HEK293 (cell line): ENCODE measurements around the gene ARGLU1.

ENCODE experiments used
- CTCF ChIA-PET: fragments of 350-600 bp; formaldehyde crosslinking; extraction: SDS; loops from one replicate; lab custom pipeline; 2021; ENCODE audit warnings: antibody characterized with exemption; lab: Yijun Ruan, JAX
- POLR2A ChIA-PET: fragments of 300-600 bp; formaldehyde crosslinking; extraction: SDS; loops from one replicate; lab custom pipeline; 2020; ENCODE audit warnings: antibody characterized with exemption, inconsistent platforms; lab: Yijun Ruan, JAX
- H3K27ac ChIP-seq: fragments of 200-500 bp; sonication (Bioruptor generic); 2 replicates; pipeline ENCODE4 v1.5.1; 2014; ENCODE audit warnings: low read depth, low read length, control low read depth, inconsistent platforms; ENCODE audit errors: extremely low read depth
- H3K36me3 ChIP-seq, 2 experiments: fragments of 200-500 bp in 1 of 2; sonication (Bioruptor generic) in 1 of 2; 1 replicate in 1 of 2; 2 replicates in 1 of 2; pipeline ENCODE4 v1.5.1; 2014 to 2017; ENCODE audit warnings: inconsistent platforms in 2 of 2, low read length in 2 of 2; ENCODE audit not compliant: control insufficient read depth in 2 of 2, insufficient read depth in 1 of 2
- H3K4me1 ChIP-seq: fragments of 200-500 bp; sonication (Bioruptor generic); 2 replicates; pipeline ENCODE4 v1.5.1; 2014; ENCODE audit warnings: mild to moderate bottlenecking, low read length, inconsistent platforms; ENCODE audit not compliant: control insufficient read depth, insufficient read depth
- H3K4me3 ChIP-seq: 2 replicates; pipeline ENCODE4 v1.5.1; 2011; ENCODE audit warnings: low read depth, mild to moderate bottlenecking, control low read depth, low read length, moderate library complexity
- H3K9me3 ChIP-seq: fragments of 200-500 bp; sonication (Bioruptor generic); 2 replicates; pipeline ENCODE4 v1.5.1; 2014; ENCODE audit warnings: low read depth, low read length, inconsistent platforms; ENCODE audit not compliant: control insufficient read depth, insufficient read depth
- INSM2 ChIP-seq: fragments of 450-650 bp; formaldehyde crosslinking; IDR thresholded peaks from 2 replicates; pipeline ENCODE4 v1.5.1; 2016; ENCODE audit warnings: missing biosample characterization, missing genetic modification characterization
- KLF7 ChIP-seq: fragments of 450-650 bp; formaldehyde crosslinking; IDR thresholded peaks from 2 replicates; pipeline ENCODE4 v1.5.1; 2016; ENCODE audit warnings: missing biosample characterization, missing genetic modification characterization, borderline replicate concordance
- OSR2 ChIP-seq: fragments of 450-650 bp; formaldehyde crosslinking; IDR thresholded peaks from 2 replicates; pipeline ENCODE4 v1.5.1; 2016; ENCODE audit warnings: missing biosample characterization, missing genetic modification characterization
- PATZ1 ChIP-seq: fragments of 450-650 bp; formaldehyde crosslinking; IDR thresholded peaks from 2 replicates; pipeline ENCODE4 v1.5.1; 2016; ENCODE audit warnings: missing biosample characterization, missing genetic modification characterization
- SP3 ChIP-seq: fragments of 450-650 bp; formaldehyde crosslinking; IDR thresholded peaks from 2 replicates; pipeline ENCODE4 v1.5.1; 2016; ENCODE audit warnings: missing biosample characterization, missing genetic modification characterization
- YY2 ChIP-seq: fragments of 450-650 bp; formaldehyde crosslinking; IDR thresholded peaks from 2 replicates; pipeline ENCODE4 v1.5.1; 2016; ENCODE audit warnings: missing biosample characterization, missing genetic modification characterization
- ZBTB20 ChIP-seq: fragments of 450-650 bp; formaldehyde crosslinking; IDR thresholded peaks from 2 replicates; pipeline ENCODE4 v1.5.1; 2016; ENCODE audit warnings: missing biosample characterization, missing genetic modification characterization
- ZBTB48 ChIP-seq: fragments of 450-650 bp; formaldehyde crosslinking; IDR thresholded peaks from 2 replicates; pipeline ENCODE4 v1.5.1; 2016; ENCODE audit warnings: missing biosample characterization, missing genetic modification characterization
- ZBTB7A ChIP-seq: fragments of 450-650 bp; formaldehyde crosslinking; IDR thresholded peaks from 2 replicates; pipeline ENCODE4 v1.5.1; 2016; ENCODE audit warnings: low read depth, missing biosample characterization, missing genetic modification characterization
- ZNF211 ChIP-seq: fragments of 450-650 bp; formaldehyde crosslinking; IDR thresholded peaks from 2 replicates; pipeline ENCODE4 v1.5.1; 2016; ENCODE audit warnings: low read depth, missing biosample characterization, missing genetic modification characterization
- ZNF341 ChIP-seq: fragments of 450-650 bp; formaldehyde crosslinking; IDR thresholded peaks from 2 replicates; pipeline ENCODE4; 2016; ENCODE audit warnings: low read depth, missing biosample characterization, missing genetic modification characterization
- ZNF394 ChIP-seq: fragments of 450-650 bp; formaldehyde crosslinking; IDR thresholded peaks from 2 replicates; pipeline ENCODE4 v1.5.1; 2016; ENCODE audit warnings: missing biosample characterization, missing genetic modification characterization, mild to moderate bottlenecking, moderate library complexity, borderline replicate concordance
- ZNF518A ChIP-seq: fragments of 450-650 bp; formaldehyde crosslinking; conservative IDR thresholded peaks from 2 replicates; pipeline ENCODE4 v1.5.1; 2016; ENCODE audit warnings: low read depth, missing biosample characterization, missing genetic modification characterization
- ZXDB ChIP-seq: fragments of 450-650 bp; formaldehyde crosslinking; IDR thresholded peaks from 2 replicates; pipeline ENCODE4 v1.5.1; 2016; ENCODE audit warnings: missing biosample characterization, missing genetic modification characterization
- TF ChIP-seq, protein P1 (sequence below): IDR thresholded peaks from 2 replicates; pipeline ENCODE4 v1.6.1; 2011; ENCODE audit warnings: mild to moderate bottlenecking, low read depth, low read length, borderline replicate concordance
- TF ChIP-seq, protein P2 (sequence below): fragments of 450-650 bp; formaldehyde crosslinking; IDR thresholded peaks from 2 replicates; pipeline ENCODE4 v1.5.1; 2016; ENCODE audit warnings: missing biosample characterization, missing genetic modification characterization
- TF ChIP-seq, protein P3 (sequence below): fragments of 450-650 bp; formaldehyde crosslinking; IDR thresholded peaks from 2 replicates; pipeline ENCODE4 v1.5.1; 2016; ENCODE audit warnings: missing biosample characterization, missing genetic modification characterization
- TF ChIP-seq, protein P4 (sequence below): fragments of 450-650 bp; formaldehyde crosslinking; IDR thresholded peaks from 2 replicates; pipeline ENCODE4 v1.5.1; 2016; ENCODE audit warnings: missing biosample characterization, missing genetic modification characterization

The ARGLU1 gene

GRCh38 chr13:106535552-106536243, 32.2 kb downstream of the ARGLU1 start, which contains the start of gene EFNB2:
Gene EFNB2 (minus strand): TSS chr13:106535662. CDS start chr13:106534964, 698 bp downstream.
- Histone ChIP-seq H3K9me3 (no peaks in the 10 kb centered on the region), H3K36me3 (peaks cover 0 to 8% of the 10 kb centered on the region in 2 experiments), H3K27ac (peak within 1 kb of the TSS; percentile 91), H3K4me3 (peak within 1 kb of the TSS; percentile 87), H3K4me1 (peaks cover 9% of the 10 kb centered on the region; the same call in 1 of the 2 replicates)
- CTCF ChIA-PET: interaction anchor here (0.6 to 1.5 kb wide), 10 partner anchors 9 to 1794 kb away, joined by 3 to 6 read pairs (median 3); no protein-coding TSS in a partner anchor
- POLR2A ChIA-PET: interaction anchor here (0.6 to 1.8 kb wide), 17 partner anchors 10 to 458 kb away, joined by 3 to 10 read pairs (median 3); partner anchors contain the start of gene ARGLU1
- peak; percentile 94 for TF ChIP-seq ZNF394 (tag by site-specific recombination)
- TF ChIP-seq ZBTB7A: no peak
- no peak for TF ChIP-seq ZBTB48 (tag by site-specific recombination)
- peak; percentile 67; the same call in 1 of the 2 replicates for TF ChIP-seq ZBTB20 (tag by site-specific recombination)
- TF ChIP-seq KLF7 (tag by site-specific recombination): no peak
- 0 out of 2 replicates have a peak, but pooled peaks have one; percentile 42 for TF ChIP-seq ZNF341 (tag by site-specific recombination)
- TF ChIP-seq YY2 (tag by site-specific recombination): no peak
- peak; percentile 53; the same call in 1 of the 2 replicates for TF ChIP-seq ZXDB
- TF ChIP-seq INSM2 (tag by site-specific recombination): peak; percentile 34; the same call in 1 of the 2 replicates
- TF ChIP-seq, protein P1, sequence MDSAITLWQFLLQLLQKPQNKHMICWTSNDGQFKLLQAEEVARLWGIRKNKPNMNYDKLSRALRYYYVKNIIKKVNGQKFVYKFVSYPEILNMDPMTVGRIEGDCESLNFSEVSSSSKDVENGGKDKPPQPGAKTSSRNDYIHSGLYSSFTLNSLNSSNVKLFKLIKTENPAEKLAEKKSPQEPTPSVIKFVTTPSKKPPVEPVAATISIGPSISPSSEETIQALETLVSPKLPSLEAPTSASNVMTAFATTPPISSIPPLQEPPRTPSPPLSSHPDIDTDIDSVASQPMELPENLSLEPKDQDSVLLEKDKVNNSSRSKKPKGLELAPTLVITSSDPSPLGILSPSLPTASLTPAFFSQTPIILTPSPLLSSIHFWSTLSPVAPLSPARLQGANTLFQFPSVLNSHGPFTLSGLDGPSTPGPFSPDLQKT: no peak
- TF ChIP-seq, protein P2, sequence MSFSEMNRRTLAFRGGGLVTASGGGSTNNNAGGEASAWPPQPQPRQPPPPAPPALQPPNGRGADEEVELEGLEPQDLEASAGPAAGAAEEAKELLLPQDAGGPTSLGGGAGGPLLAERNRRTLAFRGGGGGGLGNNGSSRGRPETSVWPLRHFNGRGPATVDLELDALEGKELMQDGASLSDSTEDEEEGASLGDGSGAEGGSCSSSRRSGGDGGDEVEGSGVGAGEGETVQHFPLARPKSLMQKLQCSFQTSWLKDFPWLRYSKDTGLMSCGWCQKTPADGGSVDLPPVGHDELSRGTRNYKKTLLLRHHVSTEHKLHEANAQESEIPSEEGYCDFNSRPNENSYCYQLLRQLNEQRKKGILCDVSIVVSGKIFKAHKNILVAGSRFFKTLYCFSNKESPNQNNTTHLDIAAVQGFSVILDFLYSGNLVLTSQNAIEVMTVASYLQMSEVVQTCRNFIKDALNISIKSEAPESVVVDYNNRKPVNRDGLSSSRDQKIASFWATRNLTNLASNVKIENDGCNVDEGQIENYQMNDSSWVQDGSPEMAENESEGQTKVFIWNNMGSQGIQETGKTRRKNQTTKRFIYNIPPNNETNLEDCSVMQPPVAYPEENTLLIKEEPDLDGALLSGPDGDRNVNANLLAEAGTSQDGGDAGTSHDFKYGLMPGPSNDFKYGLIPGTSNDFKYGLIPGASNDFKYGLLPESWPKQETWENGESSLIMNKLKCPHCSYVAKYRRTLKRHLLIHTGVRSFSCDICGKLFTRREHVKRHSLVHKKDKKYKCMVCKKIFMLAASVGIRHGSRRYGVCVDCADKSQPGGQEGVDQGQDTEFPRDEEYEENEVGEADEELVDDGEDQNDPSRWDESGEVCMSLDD (tag by site-specific recombination): 0 out of 2 replicates have a peak, but pooled peaks have one; percentile 80
- TF ChIP-seq ZNF211 (tag by site-specific recombination): no peak
- no peak for TF ChIP-seq ZNF518A (tag by site-specific recombination)
- TF ChIP-seq, protein P3, sequence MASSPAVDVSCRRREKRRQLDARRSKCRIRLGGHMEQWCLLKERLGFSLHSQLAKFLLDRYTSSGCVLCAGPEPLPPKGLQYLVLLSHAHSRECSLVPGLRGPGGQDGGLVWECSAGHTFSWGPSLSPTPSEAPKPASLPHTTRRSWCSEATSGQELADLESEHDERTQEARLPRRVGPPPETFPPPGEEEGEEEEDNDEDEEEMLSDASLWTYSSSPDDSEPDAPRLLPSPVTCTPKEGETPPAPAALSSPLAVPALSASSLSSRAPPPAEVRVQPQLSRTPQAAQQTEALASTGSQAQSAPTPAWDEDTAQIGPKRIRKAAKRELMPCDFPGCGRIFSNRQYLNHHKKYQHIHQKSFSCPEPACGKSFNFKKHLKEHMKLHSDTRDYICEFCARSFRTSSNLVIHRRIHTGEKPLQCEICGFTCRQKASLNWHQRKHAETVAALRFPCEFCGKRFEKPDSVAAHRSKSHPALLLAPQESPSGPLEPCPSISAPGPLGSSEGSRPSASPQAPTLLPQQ (tag by site-specific recombination): peak; percentile 21; the same call in 1 of the 2 replicates
- TF ChIP-seq, protein P4, sequence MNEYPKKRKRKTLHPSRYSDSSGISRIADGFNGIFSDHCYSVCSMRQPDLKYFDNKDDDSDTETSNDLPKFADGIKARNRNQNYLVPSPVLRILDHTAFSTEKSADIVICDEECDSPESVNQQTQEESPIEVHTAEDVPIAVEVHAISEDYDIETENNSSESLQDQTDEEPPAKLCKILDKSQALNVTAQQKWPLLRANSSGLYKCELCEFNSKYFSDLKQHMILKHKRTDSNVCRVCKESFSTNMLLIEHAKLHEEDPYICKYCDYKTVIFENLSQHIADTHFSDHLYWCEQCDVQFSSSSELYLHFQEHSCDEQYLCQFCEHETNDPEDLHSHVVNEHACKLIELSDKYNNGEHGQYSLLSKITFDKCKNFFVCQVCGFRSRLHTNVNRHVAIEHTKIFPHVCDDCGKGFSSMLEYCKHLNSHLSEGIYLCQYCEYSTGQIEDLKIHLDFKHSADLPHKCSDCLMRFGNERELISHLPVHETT: no peak
- peak; percentile 80 for TF ChIP-seq PATZ1 (tag by site-specific recombination)
- peak; percentile 15; the same call in 1 of the 2 replicates for TF ChIP-seq SP3 (tag by site-specific recombination)
- peak; percentile 94 for TF ChIP-seq OSR2 (tag by site-specific recombination)
